GM12864 (cell line): ENCODE data around the gene F7.
"Not testable (repeated sequence)": the region's sequence is repeated elsewhere in the genome, so short reads cannot be mapped to it uniquely, and the experiment has no call there.

Source experiments
- DNase-seq: peaks from one replicate; pipeline ENCODE4 v3.0.0-alpha.2; 2011; ENCODE audit warnings: low read depth
- H3K4me3 ChIP-seq: 2 replicates; pipeline ENCODE4 v1.5.1; 2011; ENCODE audit warnings: mild to moderate bottlenecking, low read depth, low read length, control low read depth
- TF ChIP-seq, protein P1 (sequence below): IDR thresholded peaks from 2 replicates; pipeline ENCODE4 v1.5.1; 2011; ENCODE audit warnings: low read depth, mild to moderate bottlenecking, moderate library complexity, low read length, control low read depth, inconsistent platforms; ENCODE audit errors: missing control alignments

F7 gene

GRCh38 chr13:113105032-113105920 lies at the start of gene F7:
Gene F7, plus strand, starts transcription at chr13:113105791. Its CDS starts 51 bp downstream, at chr13:113105842.
- TF ChIP-seq, protein P1, sequence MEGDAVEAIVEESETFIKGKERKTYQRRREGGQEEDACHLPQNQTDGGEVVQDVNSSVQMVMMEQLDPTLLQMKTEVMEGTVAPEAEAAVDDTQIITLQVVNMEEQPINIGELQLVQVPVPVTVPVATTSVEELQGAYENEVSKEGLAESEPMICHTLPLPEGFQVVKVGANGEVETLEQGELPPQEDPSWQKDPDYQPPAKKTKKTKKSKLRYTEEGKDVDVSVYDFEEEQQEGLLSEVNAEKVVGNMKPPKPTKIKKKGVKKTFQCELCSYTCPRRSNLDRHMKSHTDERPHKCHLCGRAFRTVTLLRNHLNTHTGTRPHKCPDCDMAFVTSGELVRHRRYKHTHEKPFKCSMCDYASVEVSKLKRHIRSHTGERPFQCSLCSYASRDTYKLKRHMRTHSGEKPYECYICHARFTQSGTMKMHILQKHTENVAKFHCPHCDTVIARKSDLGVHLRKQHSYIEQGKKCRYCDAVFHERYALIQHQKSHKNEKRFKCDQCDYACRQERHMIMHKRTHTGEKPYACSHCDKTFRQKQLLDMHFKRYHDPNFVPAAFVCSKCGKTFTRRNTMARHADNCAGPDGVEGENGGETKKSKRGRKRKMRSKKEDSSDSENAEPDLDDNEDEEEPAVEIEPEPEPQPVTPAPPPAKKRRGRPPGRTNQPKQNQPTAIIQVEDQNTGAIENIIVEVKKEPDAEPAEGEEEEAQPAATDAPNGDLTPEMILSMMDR = no peak
- H3K4me3 ChIP-seq = no peak within 1 kb of the TSS
- DNase-seq = no peak

- DNase-seq = no peak
- TF ChIP-seq, protein P1 = no peak
- no peak overlapping the region for H3K4me3 ChIP-seq
These were observed 48.5 kb upstream of the F7 start for GRCh38 chr13:113057084-113057483.

GRCh38 chr13:113057559-113057958 lies 48.0 kb upstream of the F7 start:
- H3K4me3 ChIP-seq, DNase-seq: not testable (repeated sequence)

DNA sequence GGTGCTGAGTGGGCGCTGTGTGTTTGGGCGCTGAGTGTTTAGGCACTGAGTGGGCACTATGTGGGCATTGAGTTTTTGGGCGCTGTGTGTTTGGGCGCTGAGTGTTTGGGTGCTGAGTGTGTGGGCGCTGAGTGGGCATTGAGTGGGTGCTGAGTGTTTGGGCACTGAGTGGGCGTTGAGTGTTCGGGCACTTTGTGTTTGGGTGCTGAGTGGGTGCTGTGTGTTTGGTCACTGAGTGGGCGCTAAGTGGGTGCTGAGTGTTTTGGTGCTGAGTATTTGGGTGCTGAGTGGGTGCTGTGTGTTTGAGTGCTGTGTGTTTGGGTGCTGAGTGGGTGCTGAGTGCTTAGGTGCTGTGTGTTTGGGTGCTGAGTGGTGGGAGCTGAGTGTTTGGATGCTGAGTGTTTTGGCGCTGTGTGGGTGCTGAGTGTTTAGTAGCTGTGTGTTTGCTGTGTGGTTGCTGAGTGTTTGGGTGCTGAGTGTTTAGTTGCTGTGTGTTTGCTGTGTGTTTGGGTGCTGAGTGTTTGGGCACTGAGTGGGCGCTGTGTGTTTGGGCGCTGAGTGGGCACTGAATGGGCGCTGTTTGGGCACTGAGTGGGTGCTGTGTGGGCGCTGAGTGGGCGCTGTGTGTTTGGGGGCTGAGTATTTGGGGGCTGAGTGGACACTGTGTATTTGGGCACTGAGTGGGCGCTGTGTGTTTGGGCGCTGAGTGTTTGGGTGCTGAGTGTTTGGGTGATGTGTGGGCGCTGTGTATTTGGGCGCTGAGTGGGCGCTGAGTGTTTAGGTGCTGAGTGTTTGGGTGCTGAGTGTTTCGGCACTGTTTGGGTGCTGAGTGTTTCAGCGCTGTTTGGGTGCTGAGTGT lies 47.2 kb upstream of the F7 start:
- no peak for DNase-seq
- TF ChIP-seq, protein P1 = no peak
- no peak overlapping the region for H3K4me3 ChIP-seq

DNA sequence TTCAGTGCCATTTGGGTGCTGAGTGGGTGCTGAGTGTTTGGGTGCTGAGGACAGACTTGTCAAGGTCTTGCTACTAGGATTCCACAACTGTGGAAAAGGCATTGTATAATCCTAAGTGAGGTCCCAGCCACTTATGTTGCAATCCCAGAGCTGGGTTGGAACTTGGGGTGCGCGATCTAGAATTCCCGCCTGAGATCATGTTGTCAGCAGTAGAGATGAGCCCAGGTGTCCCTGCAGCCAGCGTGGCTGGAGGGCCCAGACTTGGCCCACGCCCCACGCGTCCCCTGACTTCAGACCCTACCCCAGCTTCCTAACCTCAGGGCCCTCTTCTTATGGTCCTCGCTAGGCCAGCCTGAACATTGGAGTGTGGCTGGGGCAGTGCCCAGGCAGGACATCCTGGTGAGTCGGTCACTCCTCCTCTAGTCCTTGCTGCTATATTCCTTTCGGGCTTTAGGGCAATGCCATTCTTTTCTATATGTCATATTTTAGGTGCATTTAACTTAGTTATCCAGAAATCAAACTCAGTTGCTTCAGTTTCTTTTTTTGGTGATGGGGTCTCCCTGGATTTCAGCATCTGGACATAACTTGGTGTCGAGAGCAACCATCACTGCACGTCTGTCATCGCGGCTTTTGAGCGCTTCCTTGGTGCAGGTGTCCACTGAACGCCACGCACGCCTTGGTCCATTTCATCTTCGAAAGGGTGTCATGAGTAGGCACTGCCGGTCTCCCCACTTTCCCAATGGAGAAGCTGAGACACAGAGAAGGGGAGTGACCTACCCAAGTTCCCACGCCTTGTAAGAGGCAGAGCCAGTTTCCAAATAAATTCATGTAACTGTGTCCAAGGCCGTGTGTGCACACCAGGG lies 46.4 kb upstream of the F7 start:
- DNase-seq = no peak
- H3K4me3 ChIP-seq = no peak overlapping the region
- TF ChIP-seq, protein P1 = no peak

GRCh38 chr13:113059891-113060290 lies 45.7 kb upstream of the F7 start:
- TF ChIP-seq, protein P1 = no peak
- no peak overlapping the region for H3K4me3 ChIP-seq
- no peak for DNase-seq
